ENCODE results near the gene RTP4.
"Not testable (repeated sequence)": the region's sequence is repeated elsewhere in the genome, so short reads cannot be mapped to it uniquely, and the experiment has no call there.

Gene RTP4

GRCh38 chr3:187369089-187369447 lies 883 bp downstream of the RTP4 start:
- DNase-seq (ENCODE audit: low spot score), result peak; percentile 26

GRCh38 chr3:187370051-187370450 lies 1.9 kb downstream of the RTP4 start:
- no peak for DNase-seq (ENCODE audit: low spot score)

- DNase-seq (ENCODE audit: low spot score), result no peak
These were observed 7.4 kb downstream of the RTP4 start for GRCh38 chr3:187375581-187375980.

- no peak for DNase-seq (ENCODE audit: low spot score)
These were observed 9.7 kb downstream of the RTP4 start for GRCh38 chr3:187377842-187378241.

GRCh38 chr3:187382609-187383151 lies 14.5 kb downstream of the RTP4 start:
- DNase-seq (ENCODE audit: low spot score), result no peak

- DNase-seq (ENCODE audit: low spot score), result no peak
These were observed 15.1 kb downstream of the RTP4 start for GRCh38 chr3:187383246-187383645.

- DNase-seq (ENCODE audit: low spot score), result no peak
These were observed 17.1 kb downstream of the RTP4 start for GRCh38 chr3:187385296-187385695.

GRCh38 chr3:187396661-187397060 lies 28.5 kb downstream of the RTP4 start:
- DNase-seq (ENCODE audit: low spot score), result no peak

GRCh38 chr3:187398955-187399354 lies 30.8 kb downstream of the RTP4 start:
- no peak for DNase-seq (ENCODE audit: low spot score)

- DNase-seq (ENCODE audit: low spot score), result no peak
These were observed 32.6 kb downstream of the RTP4 start for GRCh38 chr3:187400756-187401155.

- DNase-seq (ENCODE audit: low spot score), result no peak
These were observed 33.7 kb downstream of the RTP4 start for GRCh38 chr3:187401856-187402255.

GRCh38 chr3:187403768-187404288 lies 35.6 kb downstream of the RTP4 start:
- no peak for DNase-seq (ENCODE audit: low spot score)

GRCh38 chr3:187406927-187407326 lies 38.7 kb downstream of the RTP4 start:
- DNase-seq (ENCODE audit: low spot score), result no peak

GRCh38 chr3:187411991-187412781 lies 44.0 kb downstream of the RTP4 start:
- not testable (repeated sequence) for DNase-seq (ENCODE audit: low spot score)
